ENCODE measurements around the gene ERBB4. TPM values are rescaled to one million over a fixed set of nuclear protein-coding genes. Genes with fewer than 3 reads are reported as not detected.

Gene ERBB4
- total RNA-seq, 1 donor from 2014 or later, result 2.6 TPM

- no peaks in the 10 kb centered on the region for H3K27me3 ChIP-seq (ENCODE audit: control insufficient read depth, insufficient read depth, low read length)
- no peak for DNase-seq (ENCODE audit: low read depth)
- TF ChIP-seq CTCF (IDR thresholded peaks at IDR 0.05; ENCODE audit: insufficient read depth, low read length, poor library complexity, severe bottlenecking), result no peak
- H3K4me3 ChIP-seq (ENCODE audit: low read depth, low read length), result no peak overlapping the region
- H3K36me3 ChIP-seq (ENCODE audit: control insufficient read depth, insufficient read depth, low read length), result no peaks in the 10 kb centered on the region
Measured at GRCh38 chr2:212089873-212090272, 448.7 kb downstream of the ERBB4 start.

GRCh38 chr2:212088353-212088752 lies 450.2 kb downstream of the ERBB4 start:
- H3K4me3 ChIP-seq (ENCODE audit: low read depth, low read length), result no peak overlapping the region
- H3K36me3 ChIP-seq (ENCODE audit: control insufficient read depth, insufficient read depth, low read length), result no peaks in the 10 kb centered on the region
- no peak for DNase-seq (ENCODE audit: low read depth)
- no peaks in the 10 kb centered on the region for H3K27me3 ChIP-seq (ENCODE audit: control insufficient read depth, insufficient read depth, low read length)
- no peak for TF ChIP-seq CTCF (IDR thresholded peaks at IDR 0.05; ENCODE audit: insufficient read depth, low read length, poor library complexity, severe bottlenecking)

- no peak for TF ChIP-seq CTCF (IDR thresholded peaks at IDR 0.05; ENCODE audit: insufficient read depth, low read length, poor library complexity, severe bottlenecking)
- no peak for DNase-seq (ENCODE audit: low read depth)
- H3K27me3 ChIP-seq (ENCODE audit: control insufficient read depth, insufficient read depth, low read length), result no peaks in the 10 kb centered on the region
- no peaks in the 10 kb centered on the region for H3K36me3 ChIP-seq (ENCODE audit: control insufficient read depth, insufficient read depth, low read length)
- H3K4me3 ChIP-seq (ENCODE audit: low read depth, low read length), result no peak overlapping the region
Measured at GRCh38 chr2:212083492-212083891, 455.1 kb downstream of the ERBB4 start.

GRCh38 chr2:212078103-212078502 lies 460.5 kb downstream of the ERBB4 start:
- no peaks in the 10 kb centered on the region for H3K36me3 ChIP-seq (ENCODE audit: control insufficient read depth, insufficient read depth, low read length)
- no peak for DNase-seq (ENCODE audit: low read depth)
- no peaks in the 10 kb centered on the region for H3K27me3 ChIP-seq (ENCODE audit: control insufficient read depth, insufficient read depth, low read length)
- TF ChIP-seq CTCF (IDR thresholded peaks at IDR 0.05; ENCODE audit: insufficient read depth, low read length, poor library complexity, severe bottlenecking), result no peak
- H3K4me3 ChIP-seq (ENCODE audit: low read depth, low read length), result no peak overlapping the region

- TF ChIP-seq CTCF (IDR thresholded peaks at IDR 0.05; ENCODE audit: insufficient read depth, low read length, poor library complexity, severe bottlenecking), result no peak
- DNase-seq (ENCODE audit: low read depth), result no peak
- Histone ChIP-seq H3K4me3 (ENCODE audit: low read depth, low read length) (no peak overlapping the region), H3K36me3 (ENCODE audit: control insufficient read depth, insufficient read depth, low read length) (no peaks in the 10 kb centered on the region), H3K27me3 (ENCODE audit: control insufficient read depth, insufficient read depth, low read length) (no peaks in the 10 kb centered on the region)
Measured at GRCh38 chr2:212076456-212076855, 462.1 kb downstream of the ERBB4 start.

- H3K4me3 ChIP-seq (ENCODE audit: low read depth, low read length), result no peak overlapping the region
- no peaks in the 10 kb centered on the region for H3K27me3 ChIP-seq (ENCODE audit: control insufficient read depth, insufficient read depth, low read length)
- H3K36me3 ChIP-seq (ENCODE audit: control insufficient read depth, insufficient read depth, low read length), result no peaks in the 10 kb centered on the region
- DNase-seq (ENCODE audit: low read depth), result no peak
- TF ChIP-seq CTCF (IDR thresholded peaks at IDR 0.05; ENCODE audit: insufficient read depth, low read length, poor library complexity, severe bottlenecking), result no peak
Measured at GRCh38 chr2:212073360-212073759, 465.2 kb downstream of the ERBB4 start.

Data from kidney epithelial cell (primary cell).